ENCODE data around the gene ZNF267. TPM values are rescaled to one million over a fixed set of nuclear protein-coding genes. Genes with fewer than 3 reads are reported as not detected.
"Not testable (repeated sequence)": the region's sequence is repeated elsewhere in the genome, so short reads cannot be mapped to it uniquely, and the experiment has no call there.

Gene ZNF267
- total RNA-seq, 1 donor from 2014 or later: 19.6 TPM

GRCh38 chr16:31893824-31894223 is 20.2 kb downstream of the ZNF267 start:
- FAIRE-seq: no peak
- H2AFZ ChIP-seq (ENCODE audit: low read depth, low read length): no peak overlapping the region
- H3K4me3 Mint-ChIP-seq (ENCODE audit: unreplicated experiment): no peak overlapping the region

GRCh38 chr16:31897283-31897682 is 23.7 kb downstream of the ZNF267 start:
- Histone ChIP-seq H4K20me1 (ENCODE audit: insufficient read depth, low read length) (no peaks in the 10 kb centered on the region), H3K36me3 (ENCODE audit: insufficient read depth, low read length) (peaks cover 33% of the 10 kb centered on the region), H3K4me3 (ENCODE audit: insufficient read depth, low read depth, low read length) (no peak overlapping the region), H3K4me2 (ENCODE audit: low read length) (no peak overlapping the region), H3K27me3 (ENCODE audit: insufficient read depth, low read length) (no peaks in the 10 kb centered on the region), H3K9ac (ENCODE audit: low read length) (no peak overlapping the region), H3K9me3 (ENCODE audit: insufficient read depth, low read depth, low read length) (no peaks in the 10 kb centered on the region), H3K79me2 (ENCODE audit: insufficient read depth, low read length) (peaks cover 59% of the 10 kb centered on the region), H3K4me1 (ENCODE audit: insufficient read depth, low read length) (no peaks in the 10 kb centered on the region), H2AFZ (ENCODE audit: low read depth, low read length) (no peak overlapping the region), H3K27ac (ENCODE audit: low read depth, low read length) (no peak overlapping the region)
- peaks cover 32% of the 10 kb centered on the region for H3K9me3 Mint-ChIP-seq (ENCODE audit: unreplicated experiment)
- no peaks in the 10 kb centered on the region for H3K4me1 Mint-ChIP-seq (ENCODE audit: low read depth, unreplicated experiment)
- no peak for FAIRE-seq
- H3K27me3 Mint-ChIP-seq (ENCODE audit: low read depth, unreplicated experiment): no peaks in the 10 kb centered on the region
- TF ChIP-seq EZH2 (IDR thresholded peaks at IDR 0.05; ENCODE audit: insufficient read depth, low read length) (no peak), CTCF (IDR thresholded peaks at IDR 0.05; ENCODE audit: insufficient read depth, low read depth, low read length) (no peak)
- H3K36me3 Mint-ChIP-seq (ENCODE audit: low read depth, unreplicated experiment): peaks cover 70% of the 10 kb centered on the region
- no peak for DNase-seq (ENCODE audit: low read depth)
- no peak overlapping the region for H3K4me3 Mint-ChIP-seq (ENCODE audit: unreplicated experiment)
- H3K27ac Mint-ChIP-seq (ENCODE audit: unreplicated experiment): no peak overlapping the region

More at GRCh38 chr16:31893824-31894223, 20.2 kb downstream of the ZNF267 start:
- H3K4me3 ChIP-seq (ENCODE audit: insufficient read depth, low read depth, low read length): no peak overlapping the region
- H3K27ac Mint-ChIP-seq (ENCODE audit: unreplicated experiment): no peak overlapping the region
- H3K9ac ChIP-seq (ENCODE audit: low read length): no peak overlapping the region
- H3K4me1 Mint-ChIP-seq (ENCODE audit: low read depth, unreplicated experiment): no peaks in the 10 kb centered on the region
- no peak overlapping the region for H3K27ac ChIP-seq (ENCODE audit: low read depth, low read length)
- H3K36me3 ChIP-seq (ENCODE audit: insufficient read depth, low read length): peaks cover 48% of the 10 kb centered on the region
- H3K36me3 Mint-ChIP-seq (ENCODE audit: low read depth, unreplicated experiment): peaks cover 90% of the 10 kb centered on the region
- H4K20me1 ChIP-seq (ENCODE audit: insufficient read depth, low read length): peaks cover 5% of the 10 kb centered on the region
- no peak for DNase-seq (ENCODE audit: low read depth)
- no peak overlapping the region for H3K4me2 ChIP-seq (ENCODE audit: low read length)
- TF ChIP-seq CTCF (IDR thresholded peaks at IDR 0.05; ENCODE audit: insufficient read depth, low read depth, low read length): no peak
- TF ChIP-seq EZH2 (IDR thresholded peaks at IDR 0.05; ENCODE audit: insufficient read depth, low read length): no peak
- no peaks in the 10 kb centered on the region for H3K4me1 ChIP-seq (ENCODE audit: insufficient read depth, low read length)
- peaks cover 77% of the 10 kb centered on the region for H3K79me2 ChIP-seq (ENCODE audit: insufficient read depth, low read length)
- peaks cover 34% of the 10 kb centered on the region for H3K9me3 Mint-ChIP-seq (ENCODE audit: unreplicated experiment)
- H3K27me3 ChIP-seq (ENCODE audit: insufficient read depth, low read length): no peaks in the 10 kb centered on the region
- no peaks in the 10 kb centered on the region for H3K27me3 Mint-ChIP-seq (ENCODE audit: low read depth, unreplicated experiment)
- H3K9me3 ChIP-seq (ENCODE audit: insufficient read depth, low read depth, low read length): no peaks in the 10 kb centered on the region

- Mint-ChIP-seq H3K4me3 (ENCODE audit: unreplicated experiment) (no peak overlapping the region), H3K27me3 (ENCODE audit: low read depth, unreplicated experiment) (no peaks in the 10 kb centered on the region), H3K9me3 (ENCODE audit: unreplicated experiment) (peaks cover 25% of the 10 kb centered on the region), H3K36me3 (ENCODE audit: low read depth, unreplicated experiment) (peaks cover 62% of the 10 kb centered on the region), H3K4me1 (ENCODE audit: low read depth, unreplicated experiment) (no peaks in the 10 kb centered on the region), H3K27ac (ENCODE audit: unreplicated experiment) (no peak overlapping the region)
- no peak for FAIRE-seq
- Histone ChIP-seq H4K20me1 (ENCODE audit: insufficient read depth, low read length) (no peaks in the 10 kb centered on the region), H3K4me3 (ENCODE audit: insufficient read depth, low read depth, low read length) (no peak overlapping the region), H3K27ac (ENCODE audit: low read depth, low read length) (no peak overlapping the region), H2AFZ (ENCODE audit: low read depth, low read length) (no peak overlapping the region), H3K9ac (ENCODE audit: low read length) (no peak overlapping the region), H3K4me2 (ENCODE audit: low read length) (no peak overlapping the region), H3K36me3 (ENCODE audit: insufficient read depth, low read length) (peaks cover 24% of the 10 kb centered on the region), H3K79me2 (ENCODE audit: insufficient read depth, low read length) (peaks cover 54% of the 10 kb centered on the region), H3K9me3 (ENCODE audit: insufficient read depth, low read depth, low read length) (no peaks in the 10 kb centered on the region), H3K4me1 (ENCODE audit: insufficient read depth, low read length) (no peaks in the 10 kb centered on the region), H3K27me3 (ENCODE audit: insufficient read depth, low read length) (no peaks in the 10 kb centered on the region)
- TF ChIP-seq CTCF (IDR thresholded peaks at IDR 0.05; ENCODE audit: insufficient read depth, low read depth, low read length) (no peak), EZH2 (IDR thresholded peaks at IDR 0.05; ENCODE audit: insufficient read depth, low read length) (no peak)
- no peak for DNase-seq (ENCODE audit: low read depth)
Observed at GRCh38 chr16:31899505-31899904, 25.9 kb downstream of the ZNF267 start.

GRCh38 chr16:31904571-31904970 is 31.0 kb downstream of the ZNF267 start:
- not testable (repeated sequence) for H3K27ac Mint-ChIP-seq (ENCODE audit: unreplicated experiment); H2AFZ ChIP-seq (ENCODE audit: low read depth, low read length); H3K4me1 Mint-ChIP-seq (ENCODE audit: low read depth, unreplicated experiment); H3K4me3 ChIP-seq (ENCODE audit: insufficient read depth, low read depth, low read length); H3K27me3 Mint-ChIP-seq (ENCODE audit: low read depth, unreplicated experiment); H3K4me1 ChIP-seq (ENCODE audit: insufficient read depth, low read length); H3K27me3 ChIP-seq (ENCODE audit: insufficient read depth, low read length); H4K20me1 ChIP-seq (ENCODE audit: insufficient read depth, low read length); FAIRE-seq; DNase-seq (ENCODE audit: low read depth); H3K36me3 ChIP-seq (ENCODE audit: insufficient read depth, low read length); H3K27ac ChIP-seq (ENCODE audit: low read depth, low read length); H3K4me2 ChIP-seq (ENCODE audit: low read length); H3K9ac ChIP-seq (ENCODE audit: low read length); H3K4me3 Mint-ChIP-seq (ENCODE audit: unreplicated experiment)
- Histone ChIP-seq H3K79me2 (ENCODE audit: insufficient read depth, low read length) (peaks cover 52% of the 10 kb centered on the region), H3K9me3 (ENCODE audit: insufficient read depth, low read depth, low read length) (peaks cover 10% of the 10 kb centered on the region)
- Mint-ChIP-seq H3K9me3 (ENCODE audit: unreplicated experiment) (peaks cover 39% of the 10 kb centered on the region), H3K36me3 (ENCODE audit: low read depth, unreplicated experiment) (peaks cover 57% of the 10 kb centered on the region)
